Measurements from ENCODE around the gene TSG101.

- no peak for TF ChIP-seq CTCF (IDR thresholded peaks at IDR 0.05)
- no peak for TF ChIP-seq EP300 (IDR thresholded peaks at IDR 0.05)
- no peak for TF ChIP-seq POLR2A (IDR thresholded peaks at IDR 0.05)
- TF ChIP-seq POLR2AphosphoS5 (IDR thresholded peaks at IDR 0.05) = no peak
These were observed 70.9 kb downstream of the TSG101 start, which contains the start of gene LDHAL6A for GRCh38 chr11:18455686-18456372.

All from suprapubic skin (tissue), 4 donors.